Erythroblast (primary cell): ENCODE measurements around the gene CCP110.

Experiments
- GATA1 ChIP-seq: IDR thresholded peaks from 2 replicates; pipeline ENCODE4 v1.6.1; 2011; ENCODE audit warnings: low read depth, mild to moderate bottlenecking, control low read depth, low read length, moderate library complexity
- POLR2A ChIP-seq: IDR thresholded peaks from 2 replicates; pipeline ENCODE4 v1.6.1; 2011; ENCODE audit warnings: mild to moderate bottlenecking, low read length

GRCh38 chr16:19488213-19488640 is 35.5 kb upstream of the CCP110 start:
- TF ChIP-seq POLR2A (peak; percentile 83), GATA1 (peak; percentile 0)
